Kidney (tissue), 14 donors: ENCODE data around the gene HPSE2. TPM values are rescaled to one million over a fixed set of nuclear protein-coding genes. Genes with fewer than 3 reads are reported as not detected.
"Not testable (repeated sequence)": the region's sequence is repeated elsewhere in the genome, so short reads cannot be mapped to it uniquely, and the experiment has no call there.

Source experiments
- DNase-seq, 5 donors: peaks; one replicate each; pipeline ENCODE4 v3.0.0-alpha.2; 2013 to 2020
- FAIRE-seq: peaks from 2 replicates; lab custom pipeline; 2012; peaks lifted over from hg19 to GRCh38; lab: Jason Lieb, UNC
- H3K27ac ChIP-seq, 2 donors: one replicate each; pipeline ENCODE4 v1.7.0; 2013; ENCODE audit warnings: low read depth in 2 of 2, low read length in 2 of 2, inconsistent platforms in 1 of 2
- H3K27me3 ChIP-seq: one replicate; pipeline ENCODE4 v1.7.1; 2013; ENCODE audit warnings: low read length, inconsistent platforms; ENCODE audit not compliant: control insufficient read depth, insufficient read depth
- H3K36me3 ChIP-seq, 3 donors: one replicate each; pipeline versions ENCODE4 v1.7.0 to v1.7.1; 2013; ENCODE audit warnings: low read length in 3 of 3, control low read depth in 1 of 3, inconsistent platforms in 1 of 3; ENCODE audit not compliant: insufficient read depth in 3 of 3, control insufficient read depth in 2 of 3
- H3K4me1 ChIP-seq, 3 donors: one replicate each; pipeline versions ENCODE4 v1.7.0 to v1.7.1; 2013; ENCODE audit warnings: low read length in 3 of 3, inconsistent platforms in 1 of 3, low read depth in 1 of 3; ENCODE audit not compliant: control insufficient read depth in 2 of 3, insufficient read depth in 2 of 3
- H3K4me3 ChIP-seq, 3 donors: one replicate each; pipeline versions ENCODE4 v1.7.0 to v1.8.1; 2013; ENCODE audit warnings: low read length in 3 of 3, control low read depth in 1 of 3, inconsistent platforms in 1 of 3
- H3K9ac ChIP-seq, 3 donors: one replicate each; pipeline versions ENCODE4 v1.7.0 to v1.7.1; 2013; ENCODE audit warnings: low read length in 3 of 3, control low read depth in 1 of 3, inconsistent platforms in 1 of 3
- H3K9me3 ChIP-seq, 3 donors: one replicate each; pipeline versions ENCODE4 v1.7.0 to v1.7.1; 2013; ENCODE audit warnings: low read length in 3 of 3, control low read depth in 1 of 3, inconsistent platforms in 1 of 3; ENCODE audit not compliant: control insufficient read depth in 2 of 3, insufficient read depth in 1 of 3
- CTCF ChIP-seq: IDR thresholded peaks from 3 replicates; pipeline ENCODE4 v1.5.1; 2012; ENCODE audit warnings: mild to moderate bottlenecking, moderate library complexity, borderline replicate concordance; ENCODE audit not compliant: insufficient read depth; ENCODE audit errors: extremely low read depth
- intact Hi-C: fragments of 100-400 bp; cut with DNase I; formaldehyde crosslinking; loops from one replicate; pipeline ENCODE4 v1.11.1; 2022
- polyA plus RNA-seq: library from polyadenylated mRNA; stranded (reverse); fragments of 350-450 nt; fragmentation: Illumina TruSeq; extraction: RNeasy Lipid Tissue Mini Kit (QIAGEN cat#74804); gene quantifications from one replicate; pipeline ENCODE4 v1.2.3, GENCODE V29; 2014; ENCODE audit warnings: low read depth, low replicate concordance; ENCODE audit not compliant: insufficient read depth
- total RNA-seq: library from RNA; stranded (reverse); fragmentation: NEBNext Ultra II Directional; extraction: Animal tissue kit (Norgen Biotek cat#: 25700); gene quantifications from one replicate; pipeline ENCODE4 v1.2.1, GENCODE V29; 2021
- donor health status: control.
- donor health status: control.
- donor health status: control.
- donor health status: control.
- donor health status: control.
- donor health status: DM: yes; HTN: yes; CAD: no.
- donor health status: Normal renal cell carcinoma (clear cell type).

HPSE2 gene
- total and polyA plus RNA-seq, 2 donors from 2014 or later: 1.4 to 3.0 TPM

GRCh38 chr10:98994030-98994429 is 241.6 kb downstream of the HPSE2 start:
- no peak overlapping the region for H3K9ac ChIP-seq
- no peaks in the 10 kb centered on the region for H3K4me1 ChIP-seq
- no peaks in the 10 kb centered on the region for H3K36me3 ChIP-seq
- H3K27me3 ChIP-seq: no peaks in the 10 kb centered on the region
- intact Hi-C loops: no loop called here
- FAIRE-seq (no peak), DNase-seq (no peak)
- H3K27ac ChIP-seq: no peak overlapping the region
- H3K4me3 ChIP-seq: no peak overlapping the region
- TF ChIP-seq CTCF: no peak
- no peaks in the 10 kb centered on the region for H3K9me3 ChIP-seq

DNA sequence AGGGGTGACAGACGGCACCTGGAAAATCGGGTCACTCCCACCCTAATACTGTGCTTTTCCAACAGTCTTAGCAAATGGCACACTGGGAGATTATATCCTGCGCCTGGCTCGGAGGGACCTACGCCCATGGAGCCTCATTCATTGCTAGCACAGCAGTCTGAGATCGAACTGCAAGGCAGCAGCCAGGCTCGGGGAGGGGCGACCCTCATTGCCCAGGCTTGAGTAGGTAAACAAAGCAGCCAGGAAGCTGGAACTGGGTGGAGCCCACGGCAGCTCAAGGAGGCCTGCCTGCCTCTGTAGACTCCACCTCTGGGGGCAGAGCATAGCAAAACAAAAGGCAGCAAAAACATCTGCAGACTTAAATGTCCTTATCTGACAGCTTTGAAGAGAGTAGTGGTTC is 251.9 kb downstream of the HPSE2 start:
- H3K27ac ChIP-seq, FAIRE-seq, H3K4me1 ChIP-seq, H3K27me3 ChIP-seq, H3K9me3 ChIP-seq, intact Hi-C loops, H3K4me3 ChIP-seq, H3K36me3 ChIP-seq, H3K9ac ChIP-seq: not testable (repeated sequence)
- DNase-seq: peak in 1 of 5 donors; percentile 37

- Histone ChIP-seq H3K9me3 (no peaks in the 10 kb centered on the region), H3K9ac (no peak overlapping the region), H3K4me3 (no peak overlapping the region), H3K36me3 (no peaks in the 10 kb centered on the region), H3K27me3 (no peaks in the 10 kb centered on the region), H3K4me1 (no peaks in the 10 kb centered on the region), H3K27ac (no peak overlapping the region)
- intact Hi-C loops: no loop called here
- FAIRE-seq (no peak), DNase-seq (no peak)
- no peak for TF ChIP-seq CTCF
These were observed 255.3 kb downstream of the HPSE2 start for GRCh38 chr10:98980353-98980752.

DNA sequence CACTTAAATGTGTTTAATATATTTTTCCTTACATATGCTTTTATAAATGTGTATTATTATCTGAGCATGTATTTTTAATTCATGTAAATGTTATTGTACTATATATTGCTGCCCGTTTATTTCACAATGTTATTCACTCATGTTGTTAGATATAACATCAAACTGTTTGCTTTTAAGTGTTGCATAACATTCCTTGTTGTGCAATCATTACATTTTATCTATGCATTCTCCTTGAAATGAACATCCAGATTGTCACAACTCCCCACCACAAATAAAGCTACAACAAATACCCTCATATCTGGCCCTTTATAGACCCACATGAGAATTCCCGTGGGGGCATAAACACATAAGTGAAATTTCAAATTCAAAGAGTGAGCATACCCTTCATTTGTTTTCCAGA is 264.2 kb downstream of the HPSE2 start:
- FAIRE-seq (no peak), DNase-seq (no peak)
- no peak for TF ChIP-seq CTCF
- Histone ChIP-seq H3K27me3 (no peaks in the 10 kb centered on the region), H3K27ac (no peak overlapping the region), H3K9ac (no peak overlapping the region), H3K4me1 (no peaks in the 10 kb centered on the region), H3K9me3 (no peaks in the 10 kb centered on the region), H3K36me3 (no peaks in the 10 kb centered on the region), H3K4me3 (no peak overlapping the region)
- intact Hi-C loops: no loop called here
